ENCODE measurements around the gene NEDD4L.

NEDD4L gene

DNA sequence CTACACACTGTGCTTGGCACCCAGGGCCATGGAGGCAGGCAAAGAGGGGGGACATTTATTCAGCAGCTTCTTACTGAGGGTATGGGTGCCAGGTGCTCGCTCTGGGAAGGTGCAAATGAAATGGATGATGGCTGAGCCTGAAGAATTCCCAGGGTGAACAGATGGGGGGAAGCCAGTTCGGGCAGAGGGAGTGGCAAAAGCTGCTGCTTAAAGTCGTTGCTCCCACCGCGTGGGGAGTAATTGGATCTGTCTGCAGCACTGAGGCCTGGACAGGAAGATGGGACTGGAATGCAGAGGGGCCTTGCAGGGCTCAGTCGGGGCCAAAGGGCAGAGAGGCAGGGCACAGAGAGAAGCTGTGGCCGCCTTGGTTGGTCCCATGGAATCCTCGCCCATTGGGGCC lies 51.2 kb downstream of the NEDD4L start:
- DNase-seq (ENCODE audit: low read depth): no peak

DNA sequence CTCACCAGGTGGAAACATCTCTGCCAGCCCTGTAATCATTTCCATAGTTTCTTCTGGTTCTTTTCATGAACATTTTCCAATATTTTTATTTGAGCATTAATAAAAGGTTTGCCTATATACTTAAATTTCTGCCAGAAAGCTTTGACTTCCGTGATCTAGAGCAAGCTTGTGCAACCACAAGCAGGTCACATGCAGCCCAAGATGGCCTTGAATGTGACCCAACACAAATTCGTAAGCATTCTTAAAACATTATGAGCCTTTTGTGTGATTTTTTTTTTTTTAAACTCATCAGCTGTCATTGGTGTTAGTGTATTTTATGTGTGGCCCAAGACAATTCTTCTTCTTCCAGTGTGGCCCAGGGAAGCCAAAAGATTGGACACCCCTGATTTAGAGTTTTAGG lies 51.6 kb downstream of the NEDD4L start:
- no peak for DNase-seq (ENCODE audit: low read depth)

GRCh38 chr18:58096658-58097057 lies 52.6 kb downstream of the NEDD4L start:
- no peak for DNase-seq (ENCODE audit: low read depth)

DNA sequence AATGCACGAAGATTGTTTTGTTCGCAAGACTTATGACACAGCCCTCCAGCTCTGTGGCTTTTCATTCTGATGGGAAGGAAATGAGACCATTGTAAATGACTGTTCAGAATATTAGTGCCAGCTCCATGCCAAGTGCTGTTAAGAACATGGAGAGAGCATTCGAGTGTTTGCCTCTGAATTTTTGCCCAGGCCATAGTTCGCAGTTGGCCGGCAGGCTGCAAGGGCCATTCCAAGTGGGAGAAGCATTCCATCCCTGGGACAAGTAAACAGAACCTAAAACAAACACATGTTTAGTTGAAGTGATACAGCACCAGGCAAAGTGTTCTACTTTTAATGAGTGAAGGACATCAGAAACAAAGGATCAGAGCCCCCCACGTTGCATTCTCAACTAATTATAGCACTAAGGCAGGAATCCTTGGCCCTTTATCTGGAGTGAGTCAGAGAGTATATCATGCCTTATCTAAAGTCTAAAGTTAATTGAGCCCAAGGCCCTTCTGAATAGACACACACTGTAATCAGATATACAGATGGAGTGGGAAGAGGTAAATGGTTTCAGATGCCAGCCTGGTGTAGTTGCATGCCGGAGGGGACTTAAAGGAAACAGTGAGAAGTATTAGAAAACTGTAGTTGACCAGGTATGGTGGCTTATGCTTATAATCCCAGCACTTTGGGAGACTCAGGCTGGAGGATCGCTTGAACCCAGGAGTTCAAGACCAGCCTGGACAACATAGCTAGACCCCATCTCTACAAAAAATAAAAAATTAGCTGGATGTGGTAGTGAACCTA lies 53.3 kb downstream of the NEDD4L start:
- DNase-seq (ENCODE audit: low read depth): no peak

DNA sequence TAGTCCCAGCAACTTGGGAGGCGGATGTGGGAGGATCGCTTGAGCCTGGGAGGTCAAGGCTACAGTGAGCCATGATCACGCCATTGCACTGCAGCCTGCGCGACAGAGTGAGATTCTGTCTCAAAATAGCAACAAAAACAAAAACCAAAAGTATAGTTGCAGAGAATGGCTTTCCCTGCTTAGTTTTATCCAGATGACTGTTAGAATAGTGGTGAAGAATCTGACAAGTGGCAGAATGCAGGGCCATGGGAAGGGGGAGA lies 53.8 kb downstream of the NEDD4L start:
- DNase-seq (ENCODE audit: low read depth): no peak

DNA sequence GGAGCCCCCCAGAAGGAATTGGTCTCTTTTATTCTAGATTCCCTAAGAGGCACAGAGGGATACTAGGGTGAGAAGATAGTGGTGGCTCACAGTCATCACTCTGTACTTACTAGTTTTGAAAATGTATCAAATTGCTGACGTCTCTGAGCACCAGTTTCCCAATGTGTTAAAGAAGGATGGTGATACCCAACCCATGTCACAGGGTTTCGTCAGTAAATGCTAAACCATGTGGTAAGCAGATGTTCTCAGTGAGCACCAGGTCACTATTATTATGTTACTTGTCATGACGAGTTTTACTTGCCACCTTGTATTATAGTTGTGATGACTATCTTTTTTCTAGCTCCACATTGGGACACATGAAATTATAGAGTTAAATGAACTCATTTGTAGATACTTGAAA lies 54.7 kb downstream of the NEDD4L start:
- DNase-seq (ENCODE audit: low read depth): no peak

GRCh38 chr18:58100154-58100553 lies 56.1 kb downstream of the NEDD4L start:
- DNase-seq (ENCODE audit: low read depth): no peak

DNA sequence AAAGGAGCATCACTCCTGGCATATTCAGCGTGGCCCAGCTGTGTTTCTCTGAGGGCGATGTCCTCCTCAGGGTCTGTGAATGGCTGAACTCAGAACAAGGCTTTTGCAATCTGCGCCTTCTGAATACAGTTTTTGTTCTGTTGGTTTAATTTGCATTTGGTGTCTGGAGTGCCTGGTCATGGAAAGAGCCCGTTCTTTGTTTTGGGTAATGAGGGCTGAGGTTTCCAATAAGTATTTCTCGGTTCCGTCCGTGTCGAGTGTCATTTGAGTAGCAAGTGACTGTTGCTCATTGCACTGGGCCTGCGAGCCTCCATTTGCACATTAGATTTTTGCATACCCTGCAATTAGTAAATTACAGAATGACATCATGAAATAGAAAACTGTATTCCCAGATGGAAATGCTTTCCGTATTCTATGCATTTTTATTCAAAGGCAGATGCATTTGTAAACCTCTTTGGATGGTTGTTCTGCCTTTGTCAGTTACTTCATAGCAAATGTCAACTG lies 57.3 kb downstream of the NEDD4L start:
- no peak for DNase-seq (ENCODE audit: low read depth)

GRCh38 chr18:58102018-58102417 lies 58.0 kb downstream of the NEDD4L start:
- no peak for DNase-seq (ENCODE audit: low read depth)

GRCh38 chr18:58102875-58103274 lies 58.8 kb downstream of the NEDD4L start:
- no peak for DNase-seq (ENCODE audit: low read depth)

DNA sequence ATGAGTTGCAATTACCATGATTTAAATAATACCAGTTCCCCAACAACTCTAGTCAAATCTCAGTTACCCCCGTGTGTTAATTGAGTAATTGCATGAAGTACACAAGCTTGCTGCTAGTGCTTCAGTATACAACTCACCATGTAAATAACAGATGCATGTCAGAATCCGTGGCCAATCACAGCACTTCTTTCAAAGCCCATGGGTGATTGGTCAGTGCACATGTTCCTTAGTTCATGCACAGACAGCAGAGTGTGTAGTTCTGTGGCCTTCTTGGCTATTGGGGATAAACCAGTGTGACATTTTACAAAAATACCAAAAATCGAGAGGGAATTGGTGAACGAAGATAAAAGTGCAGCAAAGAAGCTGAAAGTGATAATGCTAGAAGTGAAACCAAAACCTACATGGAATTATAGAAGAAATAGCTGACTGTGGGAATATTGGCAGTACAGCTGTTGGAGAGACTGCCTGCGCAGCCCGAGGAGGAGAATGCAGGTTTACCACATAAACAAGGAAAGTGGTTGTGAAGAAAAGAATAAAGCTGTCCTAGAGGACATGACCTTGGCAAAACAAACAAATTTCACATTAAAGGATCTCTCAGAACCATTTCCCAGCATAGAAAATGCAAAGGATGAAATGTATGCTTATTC lies 59.4 kb downstream of the NEDD4L start:
- DNase-seq (ENCODE audit: low read depth): no peak

DNA sequence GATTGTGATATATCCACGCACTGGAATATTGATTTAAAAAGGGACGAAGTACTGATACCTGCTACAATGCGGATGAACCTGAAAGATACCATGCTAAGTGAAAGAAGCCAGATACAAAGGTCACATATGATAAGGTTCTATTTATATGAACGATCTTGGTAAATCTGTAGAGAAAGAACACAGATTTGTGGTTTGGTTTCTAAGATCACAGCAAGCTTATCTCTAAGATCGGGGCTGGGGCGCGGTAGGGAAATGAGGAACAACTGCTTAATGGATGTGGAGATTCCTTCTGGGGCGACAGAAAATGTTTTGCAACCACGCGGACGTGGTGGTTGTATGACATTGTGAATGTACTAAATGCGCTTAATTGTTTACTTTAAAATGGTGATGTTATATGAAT lies 60.1 kb downstream of the NEDD4L start:
- DNase-seq (ENCODE audit: low read depth): no peak

- DNase-seq (ENCODE audit: low read depth): no peak
Observed at GRCh38 chr18:58105206-58105887, 61.3 kb downstream of the NEDD4L start.

GRCh38 chr18:58105888-58106260 lies 61.8 kb downstream of the NEDD4L start:
- DNase-seq (ENCODE audit: low read depth): no peak

DNA sequence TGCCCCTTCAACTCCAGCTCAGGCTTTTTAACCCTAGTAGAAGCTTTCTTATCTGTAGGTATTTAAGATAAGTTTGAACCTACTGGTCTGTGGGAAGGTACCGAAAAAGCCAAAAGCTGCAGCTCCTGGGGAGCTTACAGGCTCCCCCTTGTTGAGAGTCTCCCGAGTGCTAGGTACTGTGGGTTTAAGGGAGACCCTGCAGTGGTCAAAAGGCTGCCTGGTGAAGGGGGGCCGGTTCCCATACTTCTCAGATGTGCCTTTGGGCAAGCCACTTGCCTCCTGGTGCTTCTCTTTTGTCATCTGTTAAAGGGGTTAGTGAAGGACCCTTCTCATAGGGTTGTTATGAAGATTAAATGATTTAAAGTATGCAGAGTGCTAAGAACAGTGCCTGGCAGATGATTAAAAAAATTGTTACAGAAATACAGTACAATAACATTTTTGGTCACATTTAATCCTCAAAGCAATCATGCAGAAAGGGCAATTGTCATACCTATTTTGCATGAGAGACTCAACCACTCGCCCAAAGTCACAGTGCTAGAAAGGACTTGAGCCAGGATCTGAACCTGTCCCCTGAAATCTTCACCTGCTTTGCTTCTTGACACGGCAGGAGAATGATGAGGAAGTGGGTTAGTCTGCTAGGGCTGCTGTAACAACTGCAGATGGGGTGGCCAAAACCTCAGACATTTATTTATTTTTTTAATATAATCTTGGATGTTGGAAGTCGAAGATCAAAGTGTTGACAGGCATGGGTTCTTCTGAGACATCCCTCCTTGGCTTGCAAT lies 62.5 kb downstream of the NEDD4L start:
- no peak for DNase-seq (ENCODE audit: low read depth)

- DNase-seq (ENCODE audit: low read depth): no peak
Observed at GRCh38 chr18:58109256-58109655, 65.2 kb downstream of the NEDD4L start.

- DNase-seq (ENCODE audit: low read depth): no peak
Observed at GRCh38 chr18:58110398-58110797, 66.4 kb downstream of the NEDD4L start.

- no peak for DNase-seq (ENCODE audit: low read depth)
Observed at GRCh38 chr18:58112174-58112573, 68.1 kb downstream of the NEDD4L start.

DNA sequence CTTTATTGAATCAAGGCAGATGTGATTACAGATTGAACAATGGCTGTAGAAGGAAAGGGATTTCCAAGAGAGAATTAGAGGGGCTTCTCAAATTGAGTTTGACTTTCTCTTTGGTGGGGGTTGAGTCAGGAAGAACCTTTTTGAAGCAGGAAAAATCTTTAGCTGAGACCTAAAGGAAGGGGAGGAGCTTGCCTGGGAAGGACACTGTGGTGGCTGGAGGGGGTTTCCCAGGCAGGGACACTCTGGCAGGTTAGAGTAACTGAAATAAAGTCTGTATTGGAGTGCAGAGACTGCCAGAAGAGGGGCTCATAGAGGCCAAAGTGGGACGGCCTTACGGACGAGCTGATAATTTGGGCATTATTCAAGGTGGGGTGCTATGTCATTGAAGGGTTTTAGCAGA lies 69.3 kb downstream of the NEDD4L start:
- no peak for DNase-seq (ENCODE audit: low read depth)

DNA sequence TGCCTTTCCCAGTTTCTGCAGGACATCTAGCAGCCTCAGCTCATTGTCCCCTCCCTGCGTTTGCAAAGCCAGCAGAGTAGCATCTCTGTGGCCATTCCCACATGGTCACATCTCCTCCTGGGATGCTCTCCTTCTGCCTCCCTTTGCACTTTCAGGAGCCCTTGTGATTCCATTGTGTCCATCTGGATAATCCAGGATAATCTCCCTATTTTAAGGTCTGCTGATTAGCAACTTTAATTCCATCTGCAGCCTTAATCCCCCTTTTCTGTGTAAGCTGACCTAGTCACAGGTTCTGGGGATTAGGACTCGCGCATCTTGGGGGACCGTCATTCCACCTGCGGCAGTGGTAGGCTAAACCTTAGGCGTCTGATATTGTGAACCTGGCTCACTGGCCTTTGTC lies 70.7 kb downstream of the NEDD4L start:
- DNase-seq (ENCODE audit: low read depth): no peak

GRCh38 chr18:58116818-58117217 lies 72.8 kb downstream of the NEDD4L start:
- DNase-seq (ENCODE audit: low read depth): no peak

DNA sequence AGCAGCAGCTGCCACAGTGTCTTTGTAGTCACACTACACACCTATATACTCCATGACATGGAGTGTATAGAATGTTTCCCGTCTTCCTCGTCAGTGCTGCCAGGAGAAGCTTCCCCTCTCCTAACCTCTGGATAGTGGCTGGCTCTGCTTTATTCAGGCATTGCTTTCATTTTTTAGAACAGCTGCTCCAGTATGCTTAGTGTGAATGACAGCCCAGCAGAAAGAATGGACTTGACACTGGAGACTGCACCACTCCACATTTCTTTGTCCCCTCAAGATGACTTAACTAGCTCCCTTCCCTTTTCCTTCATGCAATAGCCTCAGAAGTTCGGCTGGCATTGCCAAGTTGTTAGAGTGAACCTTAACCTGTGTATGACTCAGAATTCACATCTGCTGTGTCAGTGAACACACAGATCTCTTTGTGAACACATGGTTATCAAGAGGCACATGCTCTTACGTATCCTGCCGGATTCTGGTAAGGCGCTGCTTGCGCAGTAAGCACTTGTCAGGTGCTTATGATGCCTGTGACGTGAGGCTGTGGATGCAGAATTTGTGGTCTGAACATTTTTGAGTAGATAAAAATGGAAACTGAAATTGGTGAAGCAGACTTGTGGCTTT lies 73.9 kb downstream of the NEDD4L start:
- no peak for DNase-seq (ENCODE audit: low read depth)
